Measurements from ENCODE around the gene PBXIP1. TPM values are rescaled to one million over a fixed set of nuclear protein-coding genes. Genes with fewer than 3 reads are reported as not detected.

Gene PBXIP1, protein sequence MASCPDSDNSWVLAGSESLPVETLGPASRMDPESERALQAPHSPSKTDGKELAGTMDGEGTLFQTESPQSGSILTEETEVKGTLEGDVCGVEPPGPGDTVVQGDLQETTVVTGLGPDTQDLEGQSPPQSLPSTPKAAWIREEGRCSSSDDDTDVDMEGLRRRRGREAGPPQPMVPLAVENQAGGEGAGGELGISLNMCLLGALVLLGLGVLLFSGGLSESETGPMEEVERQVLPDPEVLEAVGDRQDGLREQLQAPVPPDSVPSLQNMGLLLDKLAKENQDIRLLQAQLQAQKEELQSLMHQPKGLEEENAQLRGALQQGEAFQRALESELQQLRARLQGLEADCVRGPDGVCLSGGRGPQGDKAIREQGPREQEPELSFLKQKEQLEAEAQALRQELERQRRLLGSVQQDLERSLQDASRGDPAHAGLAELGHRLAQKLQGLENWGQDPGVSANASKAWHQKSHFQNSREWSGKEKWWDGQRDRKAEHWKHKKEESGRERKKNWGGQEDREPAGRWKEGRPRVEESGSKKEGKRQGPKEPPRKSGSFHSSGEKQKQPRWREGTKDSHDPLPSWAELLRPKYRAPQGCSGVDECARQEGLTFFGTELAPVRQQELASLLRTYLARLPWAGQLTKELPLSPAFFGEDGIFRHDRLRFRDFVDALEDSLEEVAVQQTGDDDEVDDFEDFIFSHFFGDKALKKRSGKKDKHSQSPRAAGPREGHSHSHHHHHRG
- 24.0 and 24.6 TPM in 2 replicates for total RNA-seq (2022)
- percentile 55 among the genes with signal in this experiment for Bru-seq, nascent RNA
- percentile 58 among the genes with signal in this experiment for BruChase-seq, experiment 1, labeled RNA remaining after a 2-hour chase
- percentile 65 among the genes with signal in this experiment for BruChase-seq, experiment 2, labeled RNA remaining after a 6-hour chase
- long read RNA-seq, transcript PBXIP1-202 (11 exons, 3,212 nt), result major isoform, 11 of 17 reads
- long read RNA-seq, partial matches to known transcripts, result 4 of 17 reads
- long read RNA-seq, other reads (novel, unspliced or antisense), result 2 of 17 reads

DNA sequence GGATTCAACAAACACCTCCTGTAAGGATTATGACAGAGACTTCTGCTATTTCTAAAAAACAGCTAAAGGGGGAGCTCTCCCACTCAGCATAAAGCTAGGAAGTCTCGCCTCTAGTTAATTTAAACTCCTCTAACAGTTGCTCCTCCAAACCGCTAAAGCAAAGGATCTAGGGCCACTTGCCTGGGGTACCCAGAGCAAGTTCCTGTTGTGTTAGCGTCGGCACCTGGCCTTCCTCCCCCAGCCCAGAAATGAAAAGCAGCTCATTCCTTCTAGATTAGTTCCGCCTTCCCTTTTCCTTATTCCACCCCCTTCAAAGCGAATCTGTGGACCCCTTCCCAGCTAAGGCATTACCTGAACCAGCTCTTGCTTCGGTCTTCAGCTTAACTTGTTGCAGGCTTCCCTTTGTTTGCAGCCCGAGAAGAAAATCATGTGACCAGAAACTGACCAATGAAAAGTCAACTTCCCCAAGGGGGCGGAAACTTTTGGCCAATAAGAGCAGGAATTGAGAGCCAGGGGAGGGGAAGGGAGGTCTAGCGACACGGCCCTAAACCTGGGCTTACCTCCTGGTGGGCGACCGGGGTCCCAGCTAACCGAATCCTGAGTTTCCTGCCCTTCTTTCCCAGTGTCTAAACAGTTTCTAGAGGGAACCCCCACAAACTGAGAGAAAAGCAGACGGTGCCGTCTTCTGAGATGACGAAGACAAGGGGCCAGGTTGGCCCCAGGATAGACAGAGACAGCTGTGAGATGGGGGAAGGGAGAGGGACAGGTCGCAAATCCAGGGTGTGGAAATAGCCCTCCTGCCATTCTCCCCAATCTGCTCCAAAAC is at the start of gene PBXIP1:
Gene PBXIP1 (minus strand): TSS at position 382 of the 826 bp plus-strand sequence. CDS start 2,378 bp downstream, outside the sequence.
- POLR2A ChIA-PET, result interaction anchor here (0.6 to 3.5 kb wide), 7 partner anchors 10 to 43 kb away, joined by 3 to 34 read pairs (median 6); partner anchors contain the start of genes FLAD1, PMVK and SHC1
- TF ChIP-seq, protein P1, sequence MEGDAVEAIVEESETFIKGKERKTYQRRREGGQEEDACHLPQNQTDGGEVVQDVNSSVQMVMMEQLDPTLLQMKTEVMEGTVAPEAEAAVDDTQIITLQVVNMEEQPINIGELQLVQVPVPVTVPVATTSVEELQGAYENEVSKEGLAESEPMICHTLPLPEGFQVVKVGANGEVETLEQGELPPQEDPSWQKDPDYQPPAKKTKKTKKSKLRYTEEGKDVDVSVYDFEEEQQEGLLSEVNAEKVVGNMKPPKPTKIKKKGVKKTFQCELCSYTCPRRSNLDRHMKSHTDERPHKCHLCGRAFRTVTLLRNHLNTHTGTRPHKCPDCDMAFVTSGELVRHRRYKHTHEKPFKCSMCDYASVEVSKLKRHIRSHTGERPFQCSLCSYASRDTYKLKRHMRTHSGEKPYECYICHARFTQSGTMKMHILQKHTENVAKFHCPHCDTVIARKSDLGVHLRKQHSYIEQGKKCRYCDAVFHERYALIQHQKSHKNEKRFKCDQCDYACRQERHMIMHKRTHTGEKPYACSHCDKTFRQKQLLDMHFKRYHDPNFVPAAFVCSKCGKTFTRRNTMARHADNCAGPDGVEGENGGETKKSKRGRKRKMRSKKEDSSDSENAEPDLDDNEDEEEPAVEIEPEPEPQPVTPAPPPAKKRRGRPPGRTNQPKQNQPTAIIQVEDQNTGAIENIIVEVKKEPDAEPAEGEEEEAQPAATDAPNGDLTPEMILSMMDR (IDR thresholded peaks at IDR 0.05; ENCODE audit: insufficient read depth in 1 of 2, low read depth in 1 of 2, low read length in 1 of 2, severe bottlenecking in 1 of 2, unreplicated experiment in 1 of 2), result peak in 1 of 2 experiments; percentile 29
- Histone ChIP-seq H3K9me3 (no peaks in the 10 kb centered on the region), H3K27me3 (replicated peaks; ENCODE audit: control insufficient read depth, insufficient read depth, low read length) (no peaks in the 10 kb centered on the region), H3K4me3 (ENCODE audit: low read depth, low read length) (peak within 1 kb of the TSS; percentile 43), H3K4me1 (peaks cover 15% of the 10 kb centered on the region), H3K36me3 (ENCODE audit: control insufficient read depth, insufficient read depth, low read length) (peaks cover 3% of the 10 kb centered on the region)
- CTCF ChIA-PET, result interaction anchor here (0.6 to 1.8 kb wide), 10 partner anchors 10 to 396 kb away, joined by 3 to 10 read pairs (median 6); partner anchors contain the start of genes PMVK and SHC1
- H3K4me3 Mint-ChIP-seq (ENCODE audit: unreplicated experiment), result peak within 1 kb of the TSS; percentile 80
- peak within 1 kb of the TSS; percentile 79 for H3K27ac Mint-ChIP-seq (ENCODE audit: unreplicated experiment)
- BruUV-seq (replicated peaks), result no TSS peak
- no peaks in the 10 kb centered on the region for H3K27me3 Mint-ChIP-seq (ENCODE audit: insufficient read depth, unreplicated experiment)
- H3K36me3 Mint-ChIP-seq (ENCODE audit: insufficient read depth, unreplicated experiment), result peaks cover 27% of the 10 kb centered on the region
- intact Hi-C loops (cut with micrococcal nuclease; ENCODE audit: unreplicated experiment), result loop anchor here (5.0 kb wide), 1 partner anchor 106 kb away; the partner anchor contains the start of gene EFNA4
- H3K9me3 Mint-ChIP-seq (ENCODE audit: unreplicated experiment), result no peaks in the 10 kb centered on the region
- peaks cover 16% of the 10 kb centered on the region for H3K4me1 Mint-ChIP-seq (ENCODE audit: low read depth, unreplicated experiment)
- peak; percentile 87 to 92 for DNase-seq

DNA sequence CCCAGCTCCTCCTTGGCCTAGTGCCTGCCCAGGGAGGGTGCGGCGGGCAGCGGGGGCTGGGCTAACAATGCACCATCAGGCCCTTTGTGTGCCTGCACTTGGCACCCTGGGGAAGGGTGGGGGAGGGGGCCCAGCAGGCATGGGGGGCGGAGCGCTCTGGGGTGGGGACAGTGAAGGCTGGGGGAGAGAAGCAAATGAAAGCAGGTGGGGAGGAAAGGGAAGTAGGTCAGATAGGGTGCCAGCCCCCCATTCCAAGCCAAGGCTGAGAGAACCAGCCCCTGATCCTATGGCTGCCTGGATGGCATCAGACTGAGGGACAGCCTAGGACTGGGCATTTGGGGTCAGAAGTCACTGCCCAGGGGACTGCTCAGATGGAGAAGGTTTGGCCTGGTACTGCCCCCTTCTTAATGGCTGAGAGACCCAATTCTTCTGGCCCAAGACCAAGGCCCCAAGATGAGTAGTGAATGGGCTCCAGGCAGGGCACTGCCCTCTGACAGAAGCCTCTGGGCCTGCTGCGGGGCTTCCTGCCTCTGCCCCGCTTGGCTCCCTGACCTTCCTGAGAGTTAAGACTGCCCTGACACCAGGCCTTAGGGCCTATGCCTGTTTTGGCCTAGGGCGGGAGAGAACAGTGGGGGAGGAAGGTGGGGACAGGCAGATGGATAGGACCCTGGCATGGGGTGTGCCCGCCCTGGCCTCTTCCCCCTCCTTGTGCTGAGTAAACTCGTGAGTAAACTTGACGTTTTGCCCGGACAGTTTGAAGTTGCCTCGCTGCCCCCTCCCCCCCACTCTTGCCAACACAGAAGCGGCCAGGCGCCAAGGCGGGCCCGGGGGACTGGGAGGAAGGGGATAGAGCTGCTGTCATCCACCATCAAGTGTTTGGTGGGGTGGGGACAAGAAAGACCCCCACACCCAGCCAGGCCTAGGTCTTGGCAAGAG is 49.4 kb upstream of the PBXIP1 start:
- H3K9me3 ChIP-seq, result no peaks in the 10 kb centered on the region
- H3K4me1 Mint-ChIP-seq (ENCODE audit: low read depth, unreplicated experiment), result peaks cover 25% of the 10 kb centered on the region
- H3K36me3 ChIP-seq (ENCODE audit: control insufficient read depth, insufficient read depth, low read length), result peaks cover 4% of the 10 kb centered on the region
- ChIA-PET POLR2A (interaction anchor here (0.6 kb wide), 1 partner anchor 45 kb away, joined by 3 read pairs; no protein-coding TSS in a partner anchor), CTCF (interaction anchor here (1.9 to 3.2 kb wide), 2 partner anchors 12 kb away, joined by 16 to 18 read pairs; no protein-coding TSS in a partner anchor)
- peak overlapping the region; percentile 71 for H3K27ac Mint-ChIP-seq (ENCODE audit: unreplicated experiment)
- no peaks in the 10 kb centered on the region for H3K27me3 Mint-ChIP-seq (ENCODE audit: insufficient read depth, unreplicated experiment)
- H3K4me1 ChIP-seq, result peaks cover 53% of the 10 kb centered on the region
- no peak overlapping the region for H3K4me3 ChIP-seq (ENCODE audit: low read depth, low read length)
- H3K27me3 ChIP-seq (replicated peaks; ENCODE audit: control insufficient read depth, insufficient read depth, low read length), result no peaks in the 10 kb centered on the region
- BruUV-seq (replicated peaks), result no TSS peak
- H3K36me3 Mint-ChIP-seq (ENCODE audit: insufficient read depth, unreplicated experiment), result peaks cover 44% of the 10 kb centered on the region
- peak overlapping the region; percentile 96 for H3K4me3 Mint-ChIP-seq (ENCODE audit: unreplicated experiment)
- intact Hi-C loops (cut with micrococcal nuclease; ENCODE audit: unreplicated experiment), result no loop called here
- no peak for DNase-seq
- TF ChIP-seq, protein P1 (IDR thresholded peaks at IDR 0.05; ENCODE audit: insufficient read depth in 1 of 2, low read depth in 1 of 2, low read length in 1 of 2, severe bottlenecking in 1 of 2, unreplicated experiment in 1 of 2), result no peak
- H3K9me3 Mint-ChIP-seq (ENCODE audit: unreplicated experiment), result no peaks in the 10 kb centered on the region
